HL-60 (cell line): ENCODE results near the gene REEP3.

Experiments used
- DNase-seq, 2 experiments: peaks; one replicate each; pipeline ENCODE4 v3.0.0-alpha.2; 2010 to 2020; ENCODE audit warnings: low read depth in 1 of 2, low spot score in 1 of 2
- H3K27ac ChIP-seq: fragments of 250-450 bp; sonication (Bioruptor Pico); replicated peaks from 2 replicates; pipeline ENCODE4 v1.5.1; 2020; ENCODE audit warnings: mild to moderate bottlenecking, moderate library complexity
- H3K27me3 ChIP-seq: fragments of 250-450 bp; sonication (Bioruptor Pico); 2 replicates; pipeline ENCODE4 v1.5.1; 2021; ENCODE audit warnings: mild to moderate bottlenecking, moderate library complexity; ENCODE audit not compliant: insufficient read depth, poor library complexity, severe bottlenecking
- H3K4me3 ChIP-seq: replicated peaks from 2 replicates; pipeline ENCODE4 v1.5.1; 2011; ENCODE audit warnings: mild to moderate bottlenecking, control low read depth, low read length; ENCODE audit not compliant: insufficient read depth
- CTCF ChIP-seq: IDR thresholded peaks from one replicate; pipeline ENCODE4 v1.5.1; 2011; ENCODE audit warnings: low read length, control low read depth, inconsistent platforms; ENCODE audit not compliant: insufficient read depth
- GABPA ChIP-seq: IDR thresholded peaks from 2 replicates; pipeline ENCODE4 v1.6.1; 2012; ENCODE audit warnings: low read depth
- POLR2AphosphoS5 ChIP-seq: IDR thresholded peaks from 2 replicates; pipeline ENCODE4 v1.6.1; 2012; ENCODE audit warnings: low read depth
- REST ChIP-seq: IDR thresholded peaks from 2 replicates; pipeline ENCODE4 v1.6.1; 2012; ENCODE audit warnings: low read depth; ENCODE audit not compliant: insufficient replicate concordance
- SPI1 ChIP-seq: IDR thresholded peaks from 2 replicates; pipeline ENCODE4 v1.6.1; 2012; ENCODE audit warnings: low read depth, mild to moderate bottlenecking, borderline replicate concordance

REEP3 gene

DNA sequence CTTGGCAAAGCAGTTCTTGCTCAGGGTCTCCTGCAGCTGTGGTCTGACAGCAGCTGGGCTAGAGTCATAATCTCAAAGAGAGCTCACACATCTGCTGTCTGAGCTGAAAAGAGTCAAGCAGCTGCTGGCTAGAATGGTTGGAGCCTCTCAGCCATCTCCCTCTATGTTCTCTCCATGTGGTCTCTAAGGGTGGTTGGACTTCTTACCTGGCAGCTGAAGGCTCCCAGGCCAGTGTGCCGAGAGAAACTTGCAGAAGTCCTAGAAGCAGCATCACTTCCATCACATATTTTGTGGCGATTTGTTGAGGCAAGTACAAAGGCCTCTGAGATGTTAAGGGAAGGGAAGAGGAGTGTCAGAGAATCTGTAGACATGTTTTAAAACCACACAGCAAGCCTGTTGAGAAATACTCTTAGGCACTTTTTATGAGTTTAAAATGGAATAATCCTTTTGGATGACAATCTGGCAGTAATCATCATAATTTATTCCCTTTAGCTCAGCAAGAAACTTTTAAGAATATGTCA lies 93.2 kb downstream of the REEP3 start:
- H3K27ac ChIP-seq: no peak overlapping the region
- TF ChIP-seq REST (no peak), SPI1 (no peak), POLR2AphosphoS5 (no peak), CTCF (no peak)
- H3K27me3 ChIP-seq: no peaks in the 10 kb centered on the region
- no peak overlapping the region for H3K4me3 ChIP-seq
- DNase-seq: no peak

DNA sequence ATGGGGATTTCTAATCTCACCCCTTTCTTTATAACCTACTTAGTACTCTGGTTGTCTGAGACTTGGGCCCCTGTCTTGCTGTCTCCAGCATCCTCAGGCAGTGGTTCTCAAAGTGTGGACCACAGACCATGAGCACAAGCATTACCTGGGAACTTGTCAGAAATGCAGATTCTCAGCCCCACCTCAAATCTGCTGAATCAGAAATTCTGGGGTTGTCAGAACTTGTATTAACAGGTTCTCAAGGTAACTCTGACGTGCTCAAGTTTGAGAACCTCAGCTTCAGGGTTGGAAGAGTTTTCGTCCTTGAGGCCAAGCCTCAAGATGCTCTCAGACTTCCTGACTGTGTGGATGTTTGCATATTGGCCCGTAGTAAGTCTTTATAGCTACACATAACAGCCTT lies 97.4 kb downstream of the REEP3 start:
- DNase-seq: no peak
- TF ChIP-seq GABPA (no peak), POLR2AphosphoS5 (no peak), CTCF (no peak), REST (no peak), SPI1 (no peak)
- H3K27me3 ChIP-seq: no peaks in the 10 kb centered on the region
- H3K4me3 ChIP-seq: no peak overlapping the region
- no peak overlapping the region for H3K27ac ChIP-seq

- TF ChIP-seq GABPA (no peak), SPI1 (no peak)
- no peak overlapping the region for H3K27ac ChIP-seq
- no peak overlapping the region for H3K4me3 ChIP-seq
Measured at GRCh38 chr10:63619426-63619825, 98.2 kb downstream of the REEP3 start.

GRCh38 chr10:63622097-63622496 lies 100.9 kb downstream of the REEP3 start:
- Histone ChIP-seq H3K4me3 (no peak overlapping the region), H3K27me3 (no peaks in the 10 kb centered on the region), H3K27ac (no peak overlapping the region)
- no peak for DNase-seq
- TF ChIP-seq CTCF: no peak
- TF ChIP-seq GABPA: no peak
- TF ChIP-seq SPI1: no peak
- TF ChIP-seq REST: no peak
- TF ChIP-seq POLR2AphosphoS5: no peak

More at GRCh38 chr10:63619426-63619825, 98.2 kb downstream of the REEP3 start:
- no peak for DNase-seq
- no peaks in the 10 kb centered on the region for H3K27me3 ChIP-seq
